Esophagus muscularis mucosa (tissue), 4 donors: Measurements from ENCODE around the gene ATG4C. TPM values are rescaled to one million over a fixed set of nuclear protein-coding genes. Genes with fewer than 3 reads are reported as not detected.

Experiments used
- DNase-seq: peaks from one replicate; pipeline ENCODE4 v3.0.0-alpha.2; 2017; ENCODE audit errors: extremely low spot score
- H3K27ac ChIP-seq, 4 donors: fragments of 200-600 bp; sonication (generic); replicated peaks in 1 of 4; 1 replicate in 3 of 4; 2 replicates in 1 of 4; pipeline ENCODE4 v1.5.1; 2016 to 2019; ENCODE audit warnings: mild to moderate bottlenecking in 1 of 4
- H3K27me3 ChIP-seq, 4 donors: fragments of 200-600 bp; sonication (generic); one replicate each; pipeline versions ENCODE4 v1.5.1 to v1.6.0; 2016 to 2019
- H3K36me3 ChIP-seq, 4 donors: fragments of 200-600 bp; sonication (generic); one replicate each; pipeline ENCODE4 v1.5.1; 2016 to 2019
- H3K4me1 ChIP-seq, 4 donors: fragments of 200-600 bp; sonication (generic); one replicate each; pipeline ENCODE4 v1.5.1; 2016 to 2019
- H3K4me3 ChIP-seq, 4 donors: fragments of 200-600 bp; sonication (generic); 1 replicate in 2 of 4; 2 replicates in 2 of 4; pipeline ENCODE4 v1.5.1; 2016 to 2019; ENCODE audit warnings: mild to moderate bottlenecking in 4 of 4, moderate library complexity in 1 of 4
- H3K9me3 ChIP-seq, 4 donors: fragments of 200-600 bp; sonication (generic); 1 replicate in 3 of 4; 2 replicates in 1 of 4; pipeline ENCODE4 v1.5.1; 2016 to 2019
- EP300 ChIP-seq: sonication (generic); formaldehyde crosslinking; IDR thresholded peaks from one replicate; pipeline ENCODE4 v1.6.1; 2017; ENCODE audit warnings: antibody characterized with exemption
- POLR2A ChIP-seq: fragments of 450-650 bp; IDR thresholded peaks from one replicate; pipeline ENCODE4 v1.6.1; 2017; ENCODE audit warnings: antibody characterized with exemption, moderate library complexity, mild to moderate bottlenecking, low read depth
- POLR2AphosphoS5 ChIP-seq, 2 donors: sonication (generic); formaldehyde crosslinking; IDR thresholded peaks; one replicate each; pipeline ENCODE4 v1.6.1; 2017; ENCODE audit warnings: antibody characterized with exemption in 2 of 2
- WGBS: methylation state at CpG from one replicate; pipeline ENCODE4 v1.1.5; 2018; 5-methylcytosine and 5-hydroxymethylcytosine counted together
- intact Hi-C: fragments of 100-400 bp; cut with DNase I; formaldehyde crosslinking; loops from one replicate; pipeline ENCODE4 v1.15.1; 2023
- total RNA-seq, 4 donors: library from RNA; depleted of rRNA; stranded (reverse); fragments of >200 nt; gene quantifications; one replicate each; pipeline versions ENCODE4 v1.1.0 to v1.2.1, GENCODE V29; 2016
- TF ChIP-seq, protein P1 (sequence below), 3 experiments: fragments of 200-600 bp in 2 of 3; fragments of 450-650 bp in 1 of 3; sonication (generic) in 2 of 3; IDR thresholded peaks; one replicate each; pipeline ENCODE4 v1.5.1; 2017 to 2019; ENCODE audit warnings: antibody characterized with exemption in 3 of 3, mild to moderate bottlenecking in 2 of 3, moderate library complexity in 1 of 3

ATG4C gene
- total RNA-seq, 4 donors from 2014 or later = 5.0 to 12.5 (median 8.3) TPM

DNA sequence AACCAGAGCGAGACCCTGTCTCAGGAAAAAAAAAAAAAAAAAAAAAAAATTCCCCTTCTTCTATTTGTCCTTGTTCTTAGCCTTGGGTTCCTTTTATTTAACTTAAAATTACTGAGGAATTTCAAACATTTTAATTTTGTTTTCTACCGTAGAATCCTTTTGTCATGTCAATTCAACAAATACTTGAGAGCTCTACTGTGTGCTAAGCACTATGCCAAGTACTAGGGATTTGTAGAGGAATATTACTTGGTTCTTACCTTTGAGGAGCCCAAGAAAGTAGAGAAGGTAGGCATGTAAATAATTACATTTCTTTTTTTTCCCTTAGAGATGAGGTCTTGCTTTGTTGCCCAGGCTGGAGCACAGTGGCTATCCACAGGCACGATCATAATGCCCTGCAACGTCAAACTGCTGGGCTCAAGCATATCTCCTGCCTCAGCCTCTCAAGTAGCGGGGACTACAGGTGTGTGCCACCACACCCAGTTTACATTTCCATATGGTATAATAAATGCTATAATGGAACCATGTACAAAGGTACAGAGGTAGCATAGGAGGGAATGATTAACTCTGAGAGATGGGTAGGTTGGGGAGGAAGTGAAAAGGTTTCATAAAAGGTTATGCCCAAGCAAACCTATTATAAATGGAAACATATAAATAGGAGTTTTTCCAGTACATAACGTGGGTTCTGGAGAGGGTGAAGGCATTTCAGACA lies 104.0 kb downstream of the ATG4C start:
- Histone ChIP-seq H3K4me3 (no peak overlapping the region), H3K27me3 (no peaks in the 10 kb centered on the region), H3K4me1 (no peaks in the 10 kb centered on the region), H3K36me3 (no peaks in the 10 kb centered on the region), H3K27ac (no peak overlapping the region), H3K9me3 (no peaks in the 10 kb centered on the region)
- intact Hi-C loops = no loop called here
- TF ChIP-seq, protein P1, sequence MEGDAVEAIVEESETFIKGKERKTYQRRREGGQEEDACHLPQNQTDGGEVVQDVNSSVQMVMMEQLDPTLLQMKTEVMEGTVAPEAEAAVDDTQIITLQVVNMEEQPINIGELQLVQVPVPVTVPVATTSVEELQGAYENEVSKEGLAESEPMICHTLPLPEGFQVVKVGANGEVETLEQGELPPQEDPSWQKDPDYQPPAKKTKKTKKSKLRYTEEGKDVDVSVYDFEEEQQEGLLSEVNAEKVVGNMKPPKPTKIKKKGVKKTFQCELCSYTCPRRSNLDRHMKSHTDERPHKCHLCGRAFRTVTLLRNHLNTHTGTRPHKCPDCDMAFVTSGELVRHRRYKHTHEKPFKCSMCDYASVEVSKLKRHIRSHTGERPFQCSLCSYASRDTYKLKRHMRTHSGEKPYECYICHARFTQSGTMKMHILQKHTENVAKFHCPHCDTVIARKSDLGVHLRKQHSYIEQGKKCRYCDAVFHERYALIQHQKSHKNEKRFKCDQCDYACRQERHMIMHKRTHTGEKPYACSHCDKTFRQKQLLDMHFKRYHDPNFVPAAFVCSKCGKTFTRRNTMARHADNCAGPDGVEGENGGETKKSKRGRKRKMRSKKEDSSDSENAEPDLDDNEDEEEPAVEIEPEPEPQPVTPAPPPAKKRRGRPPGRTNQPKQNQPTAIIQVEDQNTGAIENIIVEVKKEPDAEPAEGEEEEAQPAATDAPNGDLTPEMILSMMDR (IDR thresholded peaks at IDR 0.05) = no peak
- no peak for TF ChIP-seq POLR2A
- TF ChIP-seq EP300 = no peak
- no peak for TF ChIP-seq POLR2AphosphoS5 (IDR thresholded peaks at IDR 0.05)
- DNase-seq = no peak
- 90% methylated on average over 6 of the region's 6 CpGs for WGBS

DNA sequence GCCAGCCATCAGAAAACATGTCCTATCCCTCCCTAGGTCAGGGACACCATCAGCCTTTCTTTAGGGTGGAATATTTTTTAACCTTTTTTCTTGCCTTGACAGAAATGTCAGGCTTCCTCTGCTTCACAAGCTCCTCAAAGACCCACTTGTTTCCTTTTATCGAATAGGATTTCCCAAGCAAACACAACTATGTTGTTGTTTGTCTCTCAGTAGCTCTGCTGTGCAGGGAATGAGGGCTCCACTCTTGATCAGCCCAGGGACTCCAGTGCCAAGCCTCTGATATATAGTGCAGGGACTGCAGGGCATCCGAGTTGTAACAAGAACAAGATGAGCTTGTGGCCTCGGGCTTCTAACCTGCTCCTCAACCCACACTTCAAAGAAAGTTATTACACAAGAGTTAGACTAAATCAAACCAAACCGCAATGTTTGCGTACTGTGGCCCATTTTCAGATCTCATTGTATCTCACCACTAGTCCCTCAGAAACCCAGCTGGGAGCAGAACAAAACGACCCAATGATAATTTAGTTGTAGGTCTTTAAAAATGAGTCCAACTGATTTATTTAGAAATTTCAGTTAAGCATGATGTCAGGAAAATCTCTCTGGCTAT lies 108.1 kb downstream of the ATG4C start:
- 83% methylated on average over 6 of the region's 6 CpGs for WGBS
- no peak overlapping the region for H3K4me3 ChIP-seq
- H3K36me3 ChIP-seq = no peaks in the 10 kb centered on the region

DNA sequence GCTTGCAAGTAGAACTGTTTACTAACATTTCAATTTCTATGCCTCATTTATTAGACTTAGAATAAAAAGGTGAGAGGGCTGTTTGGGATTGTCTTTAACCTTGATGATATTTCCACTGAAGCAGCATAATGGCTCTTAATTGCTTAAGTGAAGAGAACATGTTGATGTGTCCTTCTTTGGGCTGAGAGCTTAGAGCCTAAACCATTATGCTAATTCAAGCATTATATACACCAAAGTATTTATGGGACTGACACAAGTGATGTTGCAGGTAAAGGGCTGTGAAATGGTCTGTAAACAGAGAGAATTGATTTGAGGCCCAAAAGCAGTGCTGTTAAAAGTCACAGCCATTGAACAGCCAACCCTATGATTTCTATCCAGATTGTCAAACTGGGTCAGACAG lies 113.9 kb downstream of the ATG4C start:
- Histone ChIP-seq H3K27ac (no peak overlapping the region), H3K4me1 (no peaks in the 10 kb centered on the region), H3K36me3 (no peaks in the 10 kb centered on the region), H3K27me3 (no peaks in the 10 kb centered on the region), H3K4me3 (no peak overlapping the region), H3K9me3 (no peaks in the 10 kb centered on the region)
- intact Hi-C loops = no loop called here
- no peak for DNase-seq
- no peak for TF ChIP-seq EP300
- TF ChIP-seq, protein P1 (IDR thresholded peaks at IDR 0.05) = no peak
- TF ChIP-seq POLR2A = no peak
- TF ChIP-seq POLR2AphosphoS5 (IDR thresholded peaks at IDR 0.05) = no peak

More for the DNA sequence above, 108.1 kb downstream of the ATG4C start:
- H3K27me3 ChIP-seq = no peaks in the 10 kb centered on the region
- no peak for DNase-seq
- H3K27ac ChIP-seq = no peak overlapping the region
- H3K9me3 ChIP-seq = no peaks in the 10 kb centered on the region
- intact Hi-C loops = no loop called here
- H3K4me1 ChIP-seq = no peaks in the 10 kb centered on the region
- TF ChIP-seq, protein P1 (IDR thresholded peaks at IDR 0.05) = no peak
- TF ChIP-seq EP300 = no peak
- TF ChIP-seq POLR2AphosphoS5 (IDR thresholded peaks at IDR 0.05) = no peak
- no peak for TF ChIP-seq POLR2A

DNA sequence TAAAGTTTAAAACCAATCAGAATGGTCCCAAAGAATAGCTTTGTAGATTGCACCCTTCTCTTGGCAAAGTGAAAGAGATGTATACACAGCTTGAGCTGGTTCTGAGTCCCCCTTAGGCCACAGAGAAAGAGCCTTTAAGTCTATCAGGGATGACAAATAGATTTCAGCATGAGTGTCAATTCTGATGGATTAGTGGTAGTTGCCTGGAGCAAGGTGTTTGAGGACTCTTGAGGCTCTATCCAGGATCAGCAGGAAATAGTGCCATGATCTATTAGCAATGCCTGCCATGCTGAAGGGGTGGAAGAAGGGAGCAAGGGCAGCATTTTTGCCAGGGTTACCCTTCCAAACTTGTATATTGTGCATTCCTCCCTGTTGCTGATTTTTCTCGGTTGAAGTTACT lies 116.6 kb downstream of the ATG4C start:
- no peak for TF ChIP-seq POLR2A
- TF ChIP-seq, protein P1 (IDR thresholded peaks at IDR 0.05) = no peak
- Histone ChIP-seq H3K36me3 (no peaks in the 10 kb centered on the region), H3K27me3 (no peaks in the 10 kb centered on the region), H3K9me3 (no peaks in the 10 kb centered on the region), H3K27ac (no peak overlapping the region), H3K4me3 (no peak overlapping the region), H3K4me1 (no peaks in the 10 kb centered on the region)
- WGBS = 79% methylated on average over 1 of the region's 1 CpG
- intact Hi-C loops = no loop called here
- DNase-seq = no peak

DNA sequence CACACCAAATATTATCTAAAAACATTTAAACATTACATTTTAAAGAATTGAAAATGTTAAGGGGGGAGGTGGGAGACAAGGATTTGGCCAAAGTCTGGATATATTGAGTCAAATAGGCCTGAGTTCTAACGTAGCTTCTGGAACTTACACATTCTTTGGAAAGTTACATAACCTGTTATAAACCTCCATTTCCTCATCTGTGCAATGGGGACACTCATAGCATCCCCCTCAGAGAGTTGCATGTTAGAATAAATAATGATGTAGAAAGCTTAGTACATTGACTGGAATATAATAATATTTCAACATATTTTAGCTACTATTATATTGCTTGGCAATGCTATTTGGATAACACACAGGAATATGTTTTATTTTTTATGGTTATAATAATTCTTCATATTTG lies 117.7 kb downstream of the ATG4C start:
- Histone ChIP-seq H3K27me3 (no peaks in the 10 kb centered on the region), H3K4me3 (no peak overlapping the region), H3K4me1 (no peaks in the 10 kb centered on the region), H3K36me3 (no peaks in the 10 kb centered on the region), H3K27ac (no peak overlapping the region), H3K9me3 (no peaks in the 10 kb centered on the region)
- 85% methylated on average over 1 of the region's 1 CpG for WGBS
- TF ChIP-seq, protein P1 (IDR thresholded peaks at IDR 0.05) = no peak
- TF ChIP-seq POLR2AphosphoS5 (IDR thresholded peaks at IDR 0.05) (no peak), EP300 (no peak), POLR2A (no peak)
- no peak for DNase-seq
- intact Hi-C loops = no loop called here
